ENCODE data around the gene PDE1A.

PDE1A gene

GRCh38 chr2:182110347-182110746 is 316.5 kb downstream of the PDE1A start:
- Histone ChIP-seq H3K4me3 (ENCODE audit: low read length, poor library complexity, severe bottlenecking) (no peak overlapping the region), H3K9me3 (ENCODE audit: insufficient read depth, low read depth, low read length) (no peaks in the 10 kb centered on the region), H3K27me3 (ENCODE audit: insufficient read depth, low read length, poor library complexity, severe bottlenecking) (no peaks in the 10 kb centered on the region), H3K4me1 (ENCODE audit: insufficient read depth, low read length, poor library complexity, severe bottlenecking) (no peaks in the 10 kb centered on the region), H3K4me2 (ENCODE audit: low read depth, low read length, poor library complexity, severe bottlenecking) (no peak overlapping the region), H3K36me3 (ENCODE audit: insufficient read depth, low read length) (no peaks in the 10 kb centered on the region), H3K9ac (ENCODE audit: low read depth, low read length, poor library complexity, severe bottlenecking) (no peak overlapping the region), H3K9me2 (replicated peaks; ENCODE audit: low read depth, low read length) (no peaks in the 10 kb centered on the region), H2AFZ (ENCODE audit: low read length) (no peak overlapping the region), H4K20me1 (ENCODE audit: insufficient read depth, low read length, poor library complexity, severe bottlenecking) (no peaks in the 10 kb centered on the region), H3F3A (ENCODE audit: low read depth) (no peaks in the 10 kb centered on the region), H3K79me2 (ENCODE audit: insufficient read depth, low read length) (no peaks in the 10 kb centered on the region)
- TF ChIP-seq CTCF (conservative IDR thresholded peaks at IDR 0.05; ENCODE audit: low read length) (no peak), EZH2phosphoT487 (IDR thresholded peaks at IDR 0.05; ENCODE audit: borderline replicate concordance) (no peak)

- no peaks in the 10 kb centered on the region for H3K27me3 ChIP-seq (ENCODE audit: insufficient read depth, low read length, poor library complexity, severe bottlenecking)
- H3K9me3 ChIP-seq (ENCODE audit: insufficient read depth, low read depth, low read length) = no peaks in the 10 kb centered on the region
- no peaks in the 10 kb centered on the region for H3K36me3 ChIP-seq (ENCODE audit: insufficient read depth, low read length)
- H3F3A ChIP-seq (ENCODE audit: low read depth) = no peaks in the 10 kb centered on the region
- TF ChIP-seq EZH2phosphoT487 (IDR thresholded peaks at IDR 0.05; ENCODE audit: borderline replicate concordance) = no peak
- no peak for TF ChIP-seq CTCF (conservative IDR thresholded peaks at IDR 0.05; ENCODE audit: low read length)
- no peak overlapping the region for H3K4me3 ChIP-seq (ENCODE audit: low read length, poor library complexity, severe bottlenecking)
- no peak overlapping the region for H3K4me2 ChIP-seq (ENCODE audit: low read depth, low read length, poor library complexity, severe bottlenecking)
- no peaks in the 10 kb centered on the region for H3K79me2 ChIP-seq (ENCODE audit: insufficient read depth, low read length)
- H2AFZ ChIP-seq (ENCODE audit: low read length) = no peak overlapping the region
- no peak overlapping the region for H3K9ac ChIP-seq (ENCODE audit: low read depth, low read length, poor library complexity, severe bottlenecking)
- no peaks in the 10 kb centered on the region for H3K9me2 ChIP-seq (replicated peaks; ENCODE audit: low read depth, low read length)
- H4K20me1 ChIP-seq (ENCODE audit: insufficient read depth, low read length, poor library complexity, severe bottlenecking) = no peaks in the 10 kb centered on the region
- no peaks in the 10 kb centered on the region for H3K4me1 ChIP-seq (ENCODE audit: insufficient read depth, low read length, poor library complexity, severe bottlenecking)
Measured at GRCh38 chr2:182103526-182103925, 323.3 kb downstream of the PDE1A start.

- TF ChIP-seq CTCF (conservative IDR thresholded peaks at IDR 0.05; ENCODE audit: low read length) = peak; percentile 67
- TF ChIP-seq EZH2phosphoT487 (IDR thresholded peaks at IDR 0.05; ENCODE audit: borderline replicate concordance) = no peak
Measured at GRCh38 chr2:182101263-182101662, 325.6 kb downstream of the PDE1A start.

More at GRCh38 chr2:182101263-182101662, 325.6 kb downstream of the PDE1A start:
- Histone ChIP-seq H3K79me2 (ENCODE audit: insufficient read depth, low read length) (no peaks in the 10 kb centered on the region), H3K27me3 (ENCODE audit: insufficient read depth, low read length, poor library complexity, severe bottlenecking) (no peaks in the 10 kb centered on the region), H3K9ac (ENCODE audit: low read depth, low read length, poor library complexity, severe bottlenecking) (no peak overlapping the region), H3K4me2 (ENCODE audit: low read depth, low read length, poor library complexity, severe bottlenecking) (no peak overlapping the region), H3K4me1 (ENCODE audit: insufficient read depth, low read length, poor library complexity, severe bottlenecking) (no peaks in the 10 kb centered on the region), H3F3A (ENCODE audit: low read depth) (no peaks in the 10 kb centered on the region), H3K9me3 (ENCODE audit: insufficient read depth, low read depth, low read length) (no peaks in the 10 kb centered on the region), H2AFZ (ENCODE audit: low read length) (peak overlapping the region; percentile 54), H3K36me3 (ENCODE audit: insufficient read depth, low read length) (no peaks in the 10 kb centered on the region), H3K9me2 (replicated peaks; ENCODE audit: low read depth, low read length) (no peaks in the 10 kb centered on the region), H3K4me3 (ENCODE audit: low read length, poor library complexity, severe bottlenecking) (no peak overlapping the region), H4K20me1 (ENCODE audit: insufficient read depth, low read length, poor library complexity, severe bottlenecking) (no peaks in the 10 kb centered on the region)

Data from Loucy (cell line).